Right lobe of liver (tissue), 6 donors: ENCODE data around the gene HSPB6. TPM values are rescaled to one million over a fixed set of nuclear protein-coding genes. Genes with fewer than 3 reads are reported as not detected.

ENCODE experiments used
- ATAC-seq, 4 donors: fragments of 200-7000 bp; cut with Tn5 transposase; one replicate each; pipeline ENCODE4 v1.9.1; 2020; ENCODE audit warnings: mild to moderate bottlenecking in 4 of 4, moderate library complexity in 4 of 4
- DNase-seq, 3 donors: peaks; one replicate each; pipeline ENCODE4 v3.0.0-alpha.2; 2020
- H3K27ac ChIP-seq, 3 donors: fragments of 200-600 bp; one replicate each; pipeline ENCODE4 v1.8.0; 2022
- H3K27me3 ChIP-seq, 2 donors: fragments of 200-600 bp; one replicate each; pipeline ENCODE4 v1.8.0; 2022
- H3K36me3 ChIP-seq, 4 donors: fragments of 200-600 bp; sonication (generic) in 1 of 4; one replicate each; pipeline versions ENCODE4 v1.5.1 to v1.8.0; 2017 to 2022; ENCODE audit warnings: control low read depth in 1 of 4
- H3K4me1 ChIP-seq, 4 donors: fragments of 200-600 bp; sonication (generic) in 1 of 4; one replicate each; pipeline versions ENCODE4 v1.5.1 to v1.8.0; 2017 to 2022; ENCODE audit warnings: control low read depth in 1 of 4
- H3K4me3 ChIP-seq, 3 donors: fragments of 200-600 bp; one replicate each; pipeline ENCODE4 v1.8.0; 2022
- H3K9me3 ChIP-seq, 4 donors: fragments of 200-600 bp; sonication (generic) in 1 of 4; one replicate each; pipeline versions ENCODE4 v1.5.1 to v1.8.0; 2017 to 2022; ENCODE audit warnings: control low read depth in 1 of 4
- POLR2A ChIP-seq: fragments of 450-650 bp; IDR thresholded peaks from one replicate; pipeline ENCODE4 v1.6.1; 2017; ENCODE audit warnings: antibody characterized with exemption, mild to moderate bottlenecking
- WGBS: methylation state at CpG from one replicate; pipeline ENCODE4 v1.1.6; 2018; ENCODE audit warnings: low coverage, low lambda C conversion rate; ENCODE audit not compliant: insufficient coverage; ENCODE audit errors: missing lambda C conversion rate; 5-methylcytosine and 5-hydroxymethylcytosine counted together
- intact Hi-C, 2 donors: fragments of 100-400 bp; cut with DNase I; formaldehyde crosslinking; loops; one replicate each; pipeline versions ENCODE4 v1.11.2 to v1.14.1; 2022
- total RNA-seq, 6 experiments: library from RNA; depleted of rRNA in 2 of 6; stranded (reverse); fragments of >200 nt in 2 of 6; fragmentation: NEBNext Ultra II Directional in 3 of 6; extraction: Animal tissue kit (Norgen Biotek cat#: 25700) in 3 of 6; gene quantifications; one replicate each; pipeline versions ENCODE4 v1.1.0 to v1.2.4, GENCODE V29; 2016 to 2023
- TF ChIP-seq, protein P1 (sequence below), 4 donors: fragments of 200-600 bp in 3 of 4; fragments of 450-650 bp in 1 of 4; IDR thresholded peaks; one replicate each; pipeline versions ENCODE4 v1.5.1 to v1.8.0; 2016 to 2022; ENCODE audit warnings: antibody characterized with exemption in 4 of 4, mild to moderate bottlenecking in 2 of 4
- donor health status: DM: no; HTN: yes; CAD: no.
- donor health status: DM: no; HTN: no; CAD: no.
- donor health status: DM: no; HTN: no; CAD: no.
- donor health status: DM: no; HTN: yes; CAD: no.
- donor health status: DM: no; HTN: yes; CAD: no.

Gene HSPB6
- total RNA-seq, 6 experiments from 2014 or later, result 2.6 to 6.0 (median 4.5) TPM

DNA sequence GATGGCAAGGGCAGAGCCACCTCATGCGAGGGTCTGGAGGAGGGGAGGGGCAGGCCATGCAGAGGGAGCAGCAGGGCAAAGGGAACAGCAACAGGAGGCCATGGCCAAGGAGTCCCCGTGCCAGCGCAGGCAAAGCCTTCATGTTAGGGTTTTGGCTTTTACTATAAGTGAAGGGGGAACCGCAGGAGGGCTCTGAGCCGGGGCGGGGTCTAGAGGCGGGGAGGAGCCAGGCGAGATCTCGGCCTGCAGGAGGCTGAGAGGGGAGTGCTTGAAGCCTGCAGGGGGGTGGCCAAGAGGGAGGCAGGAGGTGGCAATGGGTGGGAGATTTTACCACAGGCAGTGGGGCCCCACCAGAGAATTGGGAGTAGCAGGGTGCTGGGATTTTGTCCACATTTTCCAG, 24.8 kb upstream of the HSPB6 start:
- Histone ChIP-seq H3K27me3 (no peaks in the 10 kb centered on the region), H3K4me3 (no peak overlapping the region), H3K4me1 (no peaks in the 10 kb centered on the region), H3K9me3 (no peaks in the 10 kb centered on the region), H3K36me3 (no peaks in the 10 kb centered on the region), H3K27ac (no peak overlapping the region)
- TF ChIP-seq, protein P1, sequence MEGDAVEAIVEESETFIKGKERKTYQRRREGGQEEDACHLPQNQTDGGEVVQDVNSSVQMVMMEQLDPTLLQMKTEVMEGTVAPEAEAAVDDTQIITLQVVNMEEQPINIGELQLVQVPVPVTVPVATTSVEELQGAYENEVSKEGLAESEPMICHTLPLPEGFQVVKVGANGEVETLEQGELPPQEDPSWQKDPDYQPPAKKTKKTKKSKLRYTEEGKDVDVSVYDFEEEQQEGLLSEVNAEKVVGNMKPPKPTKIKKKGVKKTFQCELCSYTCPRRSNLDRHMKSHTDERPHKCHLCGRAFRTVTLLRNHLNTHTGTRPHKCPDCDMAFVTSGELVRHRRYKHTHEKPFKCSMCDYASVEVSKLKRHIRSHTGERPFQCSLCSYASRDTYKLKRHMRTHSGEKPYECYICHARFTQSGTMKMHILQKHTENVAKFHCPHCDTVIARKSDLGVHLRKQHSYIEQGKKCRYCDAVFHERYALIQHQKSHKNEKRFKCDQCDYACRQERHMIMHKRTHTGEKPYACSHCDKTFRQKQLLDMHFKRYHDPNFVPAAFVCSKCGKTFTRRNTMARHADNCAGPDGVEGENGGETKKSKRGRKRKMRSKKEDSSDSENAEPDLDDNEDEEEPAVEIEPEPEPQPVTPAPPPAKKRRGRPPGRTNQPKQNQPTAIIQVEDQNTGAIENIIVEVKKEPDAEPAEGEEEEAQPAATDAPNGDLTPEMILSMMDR (IDR thresholded peaks at IDR 0.05), result no peak
- TF ChIP-seq POLR2A, result no peak
- DNase-seq, result no peak
- WGBS, result 96% methylated on average over 7 of the region's 9 CpGs
- intact Hi-C loops, result no loop called here
- no peak for ATAC-seq

DNA sequence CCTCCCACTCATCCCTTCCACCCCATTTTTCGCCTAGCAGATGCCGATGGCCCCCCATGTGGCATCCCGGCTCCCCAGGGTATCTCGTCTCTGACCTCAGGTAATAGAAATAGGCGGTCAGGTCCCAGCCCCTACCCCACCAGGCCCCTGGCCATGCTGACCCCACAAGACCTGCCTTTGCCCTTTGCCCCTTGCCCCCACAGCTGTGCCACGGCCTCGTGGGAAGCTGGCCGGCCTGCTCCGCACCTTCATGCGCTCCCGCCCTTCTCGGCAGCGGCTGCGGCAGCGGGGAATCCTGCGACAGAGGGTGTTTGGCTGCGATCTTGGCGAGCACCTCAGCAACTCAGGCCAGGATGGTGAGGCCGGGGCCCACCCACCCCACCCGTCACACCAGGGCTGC, 23.9 kb upstream of the HSPB6 start:
- ATAC-seq (no peak), DNase-seq (no peak)
- no peak for TF ChIP-seq POLR2A
- TF ChIP-seq, protein P1 (IDR thresholded peaks at IDR 0.05), result no peak
- H3K4me3 ChIP-seq, result no peak overlapping the region
- no peaks in the 10 kb centered on the region for H3K9me3 ChIP-seq
- H3K36me3 ChIP-seq, result no peaks in the 10 kb centered on the region
- intact Hi-C loops, result no loop called here
- WGBS, result 81% methylated on average over 5 of the region's 20 CpGs
- H3K27ac ChIP-seq, result no peak overlapping the region
- no peaks in the 10 kb centered on the region for H3K4me1 ChIP-seq
- H3K27me3 ChIP-seq, result no peaks in the 10 kb centered on the region

DNA sequence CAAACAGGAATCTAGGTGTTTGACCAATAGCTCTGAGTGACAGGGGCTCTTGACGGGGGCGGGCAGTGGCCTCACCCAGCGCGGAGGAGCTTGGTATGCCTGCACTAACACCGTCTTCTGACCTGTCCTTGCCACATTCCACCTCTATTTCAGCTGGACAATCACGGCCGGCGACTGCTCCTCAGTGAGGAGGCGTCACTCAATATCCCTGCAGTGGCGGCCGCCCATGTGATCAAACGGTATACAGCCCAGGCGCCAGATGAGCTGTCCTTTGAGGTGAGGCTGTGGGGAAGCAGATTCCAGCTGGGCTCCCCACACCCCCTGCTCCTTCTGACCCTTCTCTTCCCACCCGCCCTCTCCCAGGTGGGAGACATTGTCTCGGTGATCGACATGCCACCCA, 23.2 kb upstream of the HSPB6 start:
- DNase-seq, result no peak
- TF ChIP-seq, protein P1 (IDR thresholded peaks at IDR 0.05), result no peak
- TF ChIP-seq POLR2A, result no peak
- 40% methylated on average over 1 of the region's 16 CpGs for WGBS

DNA sequence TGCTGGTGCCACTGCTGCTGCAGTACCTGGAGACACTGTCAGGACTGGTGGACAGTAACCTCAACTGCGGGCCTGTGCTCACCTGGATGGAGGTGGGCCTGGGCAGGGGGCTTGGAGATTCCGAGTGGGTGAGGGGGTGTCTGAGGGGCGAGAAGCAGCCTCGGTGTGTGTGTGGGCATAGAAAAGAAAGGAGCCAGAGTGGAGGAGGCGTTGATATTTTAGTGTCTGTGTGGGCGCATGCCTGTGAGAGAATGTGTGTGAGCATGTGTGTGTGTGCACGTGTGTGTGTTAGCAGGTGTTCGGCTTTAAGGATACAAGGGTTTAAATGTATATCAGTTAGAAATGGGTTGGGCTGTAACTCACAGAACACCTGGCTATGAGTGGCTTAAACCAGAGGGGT, 22.2 kb upstream of the HSPB6 start:
- Histone ChIP-seq H3K36me3 (no peaks in the 10 kb centered on the region), H3K9me3 (no peaks in the 10 kb centered on the region), H3K4me1 (no peaks in the 10 kb centered on the region), H3K27ac (no peak overlapping the region), H3K4me3 (no peak overlapping the region), H3K27me3 (no peaks in the 10 kb centered on the region)
- 95% methylated on average over 8 of the region's 8 CpGs for WGBS
- TF ChIP-seq, protein P1 (IDR thresholded peaks at IDR 0.05), result no peak
- TF ChIP-seq POLR2A, result no peak
- DNase-seq (no peak), ATAC-seq (no peak)
- intact Hi-C loops, result no loop called here

More for the DNA sequence above, 23.2 kb upstream of the HSPB6 start:
- Histone ChIP-seq H3K4me3 (no peak overlapping the region), H3K27ac (no peak overlapping the region), H3K27me3 (no peaks in the 10 kb centered on the region), H3K36me3 (no peaks in the 10 kb centered on the region), H3K9me3 (no peaks in the 10 kb centered on the region), H3K4me1 (no peaks in the 10 kb centered on the region)
- intact Hi-C loops, result no loop called here
- ATAC-seq, result no peak

DNA sequence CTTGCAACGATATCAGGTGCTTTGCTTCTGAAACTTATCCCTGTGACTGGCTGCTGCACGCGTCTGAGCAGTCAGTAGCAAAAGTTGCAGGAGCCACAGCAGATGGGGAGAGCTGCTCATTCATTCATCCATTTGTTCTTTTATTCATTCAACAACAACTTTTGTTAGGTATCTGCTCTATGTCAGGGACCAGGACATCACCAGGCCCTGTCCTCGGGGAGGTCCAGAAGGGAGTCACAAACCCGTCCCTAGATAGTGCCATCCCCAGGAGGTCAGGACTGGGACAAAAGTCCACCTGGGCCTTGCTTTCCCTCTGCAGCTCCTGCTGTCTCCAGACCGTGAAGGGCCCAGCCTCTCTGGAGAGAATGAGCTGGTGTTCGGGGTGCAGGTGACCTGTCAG, 21.1 kb upstream of the HSPB6 start:
- H3K36me3 ChIP-seq, result no peaks in the 10 kb centered on the region
- ATAC-seq (no peak), DNase-seq (no peak)
- no peaks in the 10 kb centered on the region for H3K27me3 ChIP-seq
- intact Hi-C loops, result no loop called here
- no peak overlapping the region for H3K27ac ChIP-seq
- H3K4me1 ChIP-seq, result no peaks in the 10 kb centered on the region
- no peak for TF ChIP-seq POLR2A
- TF ChIP-seq, protein P1 (IDR thresholded peaks at IDR 0.05), result no peak
- H3K9me3 ChIP-seq, result no peaks in the 10 kb centered on the region
- no peak overlapping the region for H3K4me3 ChIP-seq
- 85% methylated on average over 5 of the region's 7 CpGs for WGBS
